Kidney epithelial cell (primary cell): Measurements from ENCODE around the gene GRIK5. TPM values are rescaled to one million over a fixed set of nuclear protein-coding genes. Genes with fewer than 3 reads are reported as not detected.

Source experiments
- DNase-seq: peaks from one replicate; pipeline ENCODE4 v3.0.0-alpha.2; 2010; ENCODE audit warnings: low read depth
- H3K27me3 ChIP-seq: 2 replicates; pipeline ENCODE4 v1.6.0; 2011; ENCODE audit warnings: low read length; ENCODE audit not compliant: control insufficient read depth, insufficient read depth
- H3K36me3 ChIP-seq: 2 replicates; pipeline ENCODE4 v1.5.1; 2011; ENCODE audit warnings: low read length; ENCODE audit not compliant: control insufficient read depth, insufficient read depth
- H3K4me3 ChIP-seq: 2 replicates; pipeline ENCODE4 v1.5.1; 2011; ENCODE audit warnings: low read depth, mild to moderate bottlenecking, control low read depth, low read length
- total RNA-seq: library from RNA; depleted of rRNA; stranded (reverse); fragments of >200 nt; gene quantifications from 2 replicates; pipeline ENCODE4 v1.2.3, GENCODE V29; 2015
- TF ChIP-seq, protein P1 (sequence below): IDR thresholded peaks from 2 replicates; pipeline ENCODE4 v1.5.1; 2011; ENCODE audit warnings: mild to moderate bottlenecking, moderate library complexity, low read length, control low read depth, inconsistent platforms; ENCODE audit not compliant: insufficient read depth, poor library complexity, severe bottlenecking

Gene GRIK5
- total RNA-seq, 1 donor from 2014 or later = 14.2 TPM

GRCh38 chr19:42068756-42069571 is 1.0 kb downstream of the GRIK5 start:
- Histone ChIP-seq H3K27me3 (peaks cover 14% of the 10 kb centered on the region), H3K36me3 (no peaks in the 10 kb centered on the region), H3K4me3 (peak overlapping the region; percentile 50)
- DNase-seq = no peak
- TF ChIP-seq, protein P1, sequence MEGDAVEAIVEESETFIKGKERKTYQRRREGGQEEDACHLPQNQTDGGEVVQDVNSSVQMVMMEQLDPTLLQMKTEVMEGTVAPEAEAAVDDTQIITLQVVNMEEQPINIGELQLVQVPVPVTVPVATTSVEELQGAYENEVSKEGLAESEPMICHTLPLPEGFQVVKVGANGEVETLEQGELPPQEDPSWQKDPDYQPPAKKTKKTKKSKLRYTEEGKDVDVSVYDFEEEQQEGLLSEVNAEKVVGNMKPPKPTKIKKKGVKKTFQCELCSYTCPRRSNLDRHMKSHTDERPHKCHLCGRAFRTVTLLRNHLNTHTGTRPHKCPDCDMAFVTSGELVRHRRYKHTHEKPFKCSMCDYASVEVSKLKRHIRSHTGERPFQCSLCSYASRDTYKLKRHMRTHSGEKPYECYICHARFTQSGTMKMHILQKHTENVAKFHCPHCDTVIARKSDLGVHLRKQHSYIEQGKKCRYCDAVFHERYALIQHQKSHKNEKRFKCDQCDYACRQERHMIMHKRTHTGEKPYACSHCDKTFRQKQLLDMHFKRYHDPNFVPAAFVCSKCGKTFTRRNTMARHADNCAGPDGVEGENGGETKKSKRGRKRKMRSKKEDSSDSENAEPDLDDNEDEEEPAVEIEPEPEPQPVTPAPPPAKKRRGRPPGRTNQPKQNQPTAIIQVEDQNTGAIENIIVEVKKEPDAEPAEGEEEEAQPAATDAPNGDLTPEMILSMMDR = no peak

- H3K4me3 ChIP-seq = peak overlapping the region; percentile 50
- TF ChIP-seq, protein P1 = no peak
- DNase-seq = no peak
- H3K27me3 ChIP-seq = peaks cover 14% of the 10 kb centered on the region
- H3K36me3 ChIP-seq = no peaks in the 10 kb centered on the region
Observed at GRCh38 chr19:42068361-42068755, 1.6 kb downstream of the GRIK5 start.

DNA sequence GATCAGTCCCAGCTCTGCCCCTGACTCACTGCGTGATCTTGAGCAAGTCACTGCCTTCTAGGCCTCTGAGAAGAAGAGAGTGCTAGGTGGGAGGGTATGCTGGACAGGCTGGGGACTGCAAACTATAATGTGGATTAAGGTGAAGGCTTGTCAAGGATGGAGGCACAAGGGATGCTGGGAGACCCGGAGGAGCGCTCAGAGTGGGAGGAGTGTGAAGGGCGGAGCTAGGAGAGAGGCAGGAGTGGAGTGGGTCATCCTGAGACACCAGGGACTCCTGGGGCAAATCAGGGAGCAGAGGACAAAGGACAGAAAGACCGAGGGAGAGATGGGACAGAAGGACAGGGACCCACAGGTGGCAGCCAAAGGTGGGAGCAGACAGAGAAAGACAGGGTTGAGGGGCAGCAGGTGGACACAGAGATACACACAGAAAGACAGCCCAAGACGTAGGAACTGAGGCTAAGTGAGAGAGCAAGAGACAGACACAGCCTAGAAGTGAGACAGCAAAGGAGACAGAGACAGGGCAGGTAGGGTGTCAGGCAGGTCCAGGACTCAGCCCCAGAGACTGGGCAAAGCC is 2.6 kb downstream of the GRIK5 start:
- H3K27me3 ChIP-seq = peaks cover 14% of the 10 kb centered on the region
- no peak for DNase-seq
- no peaks in the 10 kb centered on the region for H3K36me3 ChIP-seq
- H3K4me3 ChIP-seq = no peak overlapping the region
- TF ChIP-seq, protein P1 = no peak

DNA sequence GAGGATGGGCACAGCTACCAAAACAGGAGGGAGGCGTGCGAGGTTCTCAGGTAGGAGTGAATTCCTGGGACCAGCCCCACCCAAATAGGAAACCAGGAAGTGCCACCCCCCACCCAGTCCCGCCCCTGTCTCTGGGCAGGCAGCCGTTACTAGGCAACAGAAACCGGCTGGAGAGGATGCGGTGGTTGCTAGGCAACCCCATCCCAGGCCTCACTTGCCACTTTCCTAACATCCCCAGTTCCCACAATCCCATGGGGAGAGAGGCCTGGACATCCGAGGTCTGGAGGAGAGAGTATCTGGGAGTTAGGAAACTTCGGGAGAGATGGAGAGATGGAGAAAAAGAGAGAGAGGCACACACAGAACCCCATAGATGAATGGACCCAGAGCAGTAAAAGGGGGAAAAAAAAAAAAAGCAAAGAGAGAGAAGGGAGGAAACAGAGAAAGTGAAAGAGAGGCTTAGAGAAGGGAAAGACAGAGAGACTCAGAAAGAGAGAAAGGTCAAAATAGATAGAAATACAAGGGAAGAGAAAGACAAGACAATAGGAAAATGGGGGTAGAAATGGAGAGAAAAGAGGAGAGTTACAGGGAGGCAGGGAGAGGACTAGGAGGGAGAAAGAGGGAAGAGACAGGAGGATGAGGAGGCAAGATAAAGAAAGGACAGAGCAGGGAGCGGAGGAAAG is 3.8 kb downstream of the GRIK5 start:
- TF ChIP-seq, protein P1 = no peak
- Histone ChIP-seq H3K4me3 (no peak overlapping the region), H3K27me3 (peaks cover 14% of the 10 kb centered on the region), H3K36me3 (no peaks in the 10 kb centered on the region)
- no peak for DNase-seq

DNA sequence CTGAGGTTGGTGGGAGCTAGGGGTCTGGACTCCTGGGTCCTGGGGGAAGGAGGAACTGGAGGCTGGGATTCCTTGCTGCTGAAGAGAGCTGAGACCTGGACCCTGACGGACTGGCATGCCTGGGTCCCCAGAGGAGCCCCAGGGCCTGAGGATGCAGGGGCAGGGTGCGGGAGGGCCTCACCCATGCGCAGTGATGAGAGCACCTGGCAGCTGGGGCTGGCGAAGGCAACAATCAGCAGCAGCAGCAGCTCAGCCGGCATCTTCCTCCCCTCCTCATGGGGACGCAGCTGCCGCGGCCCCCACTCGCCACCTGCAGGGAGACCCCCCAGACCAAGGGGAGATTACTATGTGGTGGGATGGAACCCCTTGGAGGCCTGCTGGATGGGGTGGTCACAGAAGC is 4.5 kb downstream of the GRIK5 start:
- TF ChIP-seq, protein P1 = no peak

More for the DNA sequence above, 4.5 kb downstream of the GRIK5 start:
- Histone ChIP-seq H3K27me3 (peaks cover 14% of the 10 kb centered on the region), H3K36me3 (no peaks in the 10 kb centered on the region), H3K4me3 (no peak overlapping the region)
- DNase-seq = no peak
